Smooth muscle cell (in vitro differentiated cells): ENCODE data around the gene MAZ. TPM values are rescaled to one million over a fixed set of nuclear protein-coding genes. Genes with fewer than 3 reads are reported as not detected.

Experiments used
- DNase-seq: peaks from one replicate; lab custom pipeline; 2025; ENCODE audit not compliant: unreplicated experiment; lab: John Stamatoyannopoulos, UW
- H2AFZ ChIP-seq: fragments of 200-600 bp; sonication (generic); 2 replicates; pipeline ENCODE4 v1.6.0; 2016; ENCODE audit warnings: antibody characterized with exemption, low read depth, mild to moderate bottlenecking
- H3F3A ChIP-seq: fragments of 200-600 bp; sonication (generic); 2 replicates; pipeline ENCODE4 v1.6.0; 2017; ENCODE audit warnings: antibody characterized with exemption, low read depth
- H3K27ac ChIP-seq: fragments of 200-600 bp; sonication (generic); 2 replicates; pipeline ENCODE4 v1.5.1; 2016; ENCODE audit warnings: low read depth, mild to moderate bottlenecking
- H3K27me3 ChIP-seq: fragments of 200-600 bp; sonication (generic); 2 replicates; pipeline ENCODE4 v1.6.1; 2016; ENCODE audit warnings: low read depth, mild to moderate bottlenecking
- H3K36me3 ChIP-seq: fragments of 200-600 bp; sonication (generic); 2 replicates; pipeline ENCODE4 v1.5.1; 2016; ENCODE audit warnings: low read depth
- H3K4me1 ChIP-seq: fragments of 200-600 bp; sonication (generic); 2 replicates; pipeline ENCODE4 v1.5.1; 2016; ENCODE audit warnings: low read depth
- H3K4me2 ChIP-seq: fragments of 200-600 bp; sonication (generic); 2 replicates; pipeline ENCODE4 v1.6.0; 2016; ENCODE audit warnings: mild to moderate bottlenecking
- H3K4me3 ChIP-seq: fragments of 200-600 bp; sonication (generic); 2 replicates; pipeline ENCODE4 v1.5.1; 2016; ENCODE audit warnings: mild to moderate bottlenecking
- H3K79me2 ChIP-seq: fragments of 200-600 bp; sonication (generic); 2 replicates; pipeline ENCODE4 v1.6.0; 2016; ENCODE audit warnings: low read depth, mild to moderate bottlenecking
- H3K9ac ChIP-seq: fragments of 200-600 bp; sonication (generic); 2 replicates; pipeline ENCODE4 v1.6.0; 2016; ENCODE audit warnings: low read depth
- H3K9me3 ChIP-seq: fragments of 200-600 bp; sonication (generic); replicated peaks from 2 replicates; pipeline ENCODE4 v1.5.1; 2016; ENCODE audit warnings: low read depth
- H4K20me1 ChIP-seq: fragments of 200-600 bp; sonication (generic); 2 replicates; pipeline ENCODE4 v1.6.0; 2016; ENCODE audit warnings: low read depth
- whole genome bisulfite sequencing: methylation state at CpG from one replicate; pipeline ENCODE4 v1.1.7; 2016; ENCODE audit warnings: low lambda C conversion rate; 5-methylcytosine and 5-hydroxymethylcytosine counted together
- polyA plus RNA-seq: library from polyadenylated mRNA; unstranded; fragments of >200 nt; fragmentation: Nextera tagmentation; extraction: Ambion mirVana; gene quantifications from 2 replicates; pipeline ENCODE4 v1.2.1, GENCODE V29; 2016
- total RNA-seq: library from RNA; depleted of rRNA; stranded (reverse); fragments of >200 nt; gene quantifications from 2 replicates; pipeline ENCODE4 v1.2.3, GENCODE V29; 2014
- TF ChIP-seq, protein P1 (sequence below): fragments of 200-600 bp; sonication (generic); IDR thresholded peaks from 2 replicates; pipeline ENCODE4 v1.5.1; 2017; ENCODE audit warnings: borderline replicate concordance, mild to moderate bottlenecking, antibody characterized with exemption; ENCODE audit not compliant: insufficient read depth, poor library complexity, severe bottlenecking

Gene MAZ
- total and polyA plus RNA-seq, 2 experiments from 2014 or later = 77.2 to 229 TPM

DNA sequence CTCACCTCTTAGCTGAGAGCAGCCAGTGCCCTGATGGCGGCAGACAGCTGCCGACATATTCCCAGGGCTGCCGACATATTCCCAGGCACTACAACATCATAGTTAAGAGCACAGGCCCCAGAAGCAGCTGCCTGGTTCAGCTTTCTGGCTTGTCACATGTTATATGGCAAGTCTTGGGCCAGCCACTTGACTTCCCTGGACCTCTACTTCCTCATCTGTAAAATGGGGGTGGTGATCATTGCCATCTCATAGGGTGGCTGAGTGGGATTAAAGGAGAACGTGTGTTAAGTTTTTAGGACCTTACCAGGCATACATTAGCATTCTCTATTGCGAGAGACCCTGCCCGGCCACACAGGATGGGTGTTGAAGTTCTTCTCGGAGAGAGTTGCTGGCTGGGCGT is 37.6 kb downstream of the MAZ start:
- Histone ChIP-seq H2AFZ (no peak overlapping the region), H3K79me2 (no peaks in the 10 kb centered on the region), H4K20me1 (no peaks in the 10 kb centered on the region), H3K9ac (no peak overlapping the region), H3K4me2 (no peak overlapping the region), H3K4me3 (no peak overlapping the region), H3K27me3 (no peaks in the 10 kb centered on the region), H3F3A (no peaks in the 10 kb centered on the region), H3K27ac (no peak overlapping the region), H3K4me1 (no peaks in the 10 kb centered on the region), H3K36me3 (no peaks in the 10 kb centered on the region), H3K9me3 (no peaks in the 10 kb centered on the region)
- no peak for DNase-seq
- WGBS = 93% methylated on average over 8 of the region's 8 CpGs
- TF ChIP-seq, protein P1, sequence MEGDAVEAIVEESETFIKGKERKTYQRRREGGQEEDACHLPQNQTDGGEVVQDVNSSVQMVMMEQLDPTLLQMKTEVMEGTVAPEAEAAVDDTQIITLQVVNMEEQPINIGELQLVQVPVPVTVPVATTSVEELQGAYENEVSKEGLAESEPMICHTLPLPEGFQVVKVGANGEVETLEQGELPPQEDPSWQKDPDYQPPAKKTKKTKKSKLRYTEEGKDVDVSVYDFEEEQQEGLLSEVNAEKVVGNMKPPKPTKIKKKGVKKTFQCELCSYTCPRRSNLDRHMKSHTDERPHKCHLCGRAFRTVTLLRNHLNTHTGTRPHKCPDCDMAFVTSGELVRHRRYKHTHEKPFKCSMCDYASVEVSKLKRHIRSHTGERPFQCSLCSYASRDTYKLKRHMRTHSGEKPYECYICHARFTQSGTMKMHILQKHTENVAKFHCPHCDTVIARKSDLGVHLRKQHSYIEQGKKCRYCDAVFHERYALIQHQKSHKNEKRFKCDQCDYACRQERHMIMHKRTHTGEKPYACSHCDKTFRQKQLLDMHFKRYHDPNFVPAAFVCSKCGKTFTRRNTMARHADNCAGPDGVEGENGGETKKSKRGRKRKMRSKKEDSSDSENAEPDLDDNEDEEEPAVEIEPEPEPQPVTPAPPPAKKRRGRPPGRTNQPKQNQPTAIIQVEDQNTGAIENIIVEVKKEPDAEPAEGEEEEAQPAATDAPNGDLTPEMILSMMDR = no peak

DNA sequence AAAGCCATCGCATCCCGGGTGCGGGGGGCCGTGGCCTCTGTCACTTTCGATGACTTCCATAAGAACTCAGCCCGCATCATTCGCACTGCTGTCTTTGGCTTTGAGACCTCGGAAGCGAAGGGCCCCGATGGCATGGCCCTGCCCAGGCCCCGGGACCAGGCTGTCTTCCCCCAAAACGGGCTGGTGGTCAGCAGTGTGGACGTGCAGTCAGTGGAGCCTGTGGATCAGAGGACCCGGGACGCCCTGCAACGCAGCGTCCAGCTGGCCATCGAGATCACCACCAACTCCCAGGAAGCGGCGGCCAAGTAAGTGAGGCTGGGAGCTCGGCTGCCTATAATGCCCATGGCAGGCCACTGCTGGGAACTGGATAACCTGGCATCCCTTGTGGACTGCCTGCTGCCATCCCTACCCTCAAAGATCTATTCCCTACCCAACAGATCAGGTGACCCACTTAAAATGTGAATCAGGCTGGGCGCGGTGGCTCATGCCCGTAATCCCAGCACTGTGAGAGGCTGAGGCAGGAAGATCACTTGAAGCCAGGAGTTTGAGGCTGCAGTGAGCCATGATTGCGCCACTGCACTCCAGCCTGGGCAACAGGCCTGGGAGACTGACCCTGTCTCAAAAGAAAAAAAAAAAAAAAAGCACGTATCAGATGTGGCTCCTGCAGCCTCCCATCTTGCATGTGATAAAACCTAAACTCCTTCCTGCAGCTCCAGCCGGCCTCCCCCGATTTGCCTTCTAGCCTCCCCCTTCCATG is 38.4 kb downstream of the MAZ start:
- Histone ChIP-seq H2AFZ (no peak overlapping the region), H3K27ac (no peak overlapping the region), H3K27me3 (no peaks in the 10 kb centered on the region), H3F3A (no peaks in the 10 kb centered on the region), H4K20me1 (no peaks in the 10 kb centered on the region), H3K79me2 (no peaks in the 10 kb centered on the region), H3K4me1 (no peaks in the 10 kb centered on the region), H3K9me3 (no peaks in the 10 kb centered on the region), H3K4me3 (no peak overlapping the region), H3K9ac (no peak overlapping the region), H3K4me2 (no peak overlapping the region), H3K36me3 (no peaks in the 10 kb centered on the region)
- 95% methylated on average over 28 of the region's 28 CpGs for WGBS
- TF ChIP-seq, protein P1 = no peak
- no peak for DNase-seq

DNA sequence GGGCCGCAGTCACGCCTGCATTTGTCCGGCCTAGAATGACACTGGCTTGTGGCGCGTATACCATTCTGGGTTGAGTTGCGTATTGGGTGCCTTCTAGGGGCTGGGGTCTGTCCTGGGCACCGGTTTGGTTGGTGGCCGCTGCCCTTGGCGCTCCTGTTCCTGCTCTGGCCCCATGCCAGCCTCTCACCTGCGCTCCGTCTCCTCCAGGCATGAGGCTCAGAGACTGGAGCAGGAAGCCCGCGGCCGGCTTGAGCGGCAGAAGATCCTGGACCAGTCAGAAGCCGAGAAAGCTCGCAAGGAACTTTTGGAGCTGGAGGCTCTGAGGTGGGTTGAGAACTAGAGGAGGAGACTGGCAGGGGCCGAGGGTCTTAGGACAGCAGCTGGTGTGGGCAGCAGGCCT is 39.3 kb downstream of the MAZ start:
- Histone ChIP-seq H3K27ac (no peak overlapping the region), H3K36me3 (no peaks in the 10 kb centered on the region), H3K4me3 (no peak overlapping the region), H3K79me2 (no peaks in the 10 kb centered on the region), H3K9me3 (no peaks in the 10 kb centered on the region), H3F3A (no peaks in the 10 kb centered on the region), H2AFZ (no peak overlapping the region), H3K27me3 (no peaks in the 10 kb centered on the region), H3K4me2 (no peak overlapping the region), H3K9ac (no peak overlapping the region), H4K20me1 (no peaks in the 10 kb centered on the region), H3K4me1 (no peaks in the 10 kb centered on the region)
- no peak for DNase-seq
- TF ChIP-seq, protein P1 = no peak
- 97% methylated on average over 18 of the region's 18 CpGs for WGBS
